GM12878 (cell line): ENCODE measurements around the gene EPS8. TPM values are rescaled to one million over a fixed set of nuclear protein-coding genes. Genes with fewer than 3 reads are reported as not detected.

Source experiments
- ATAC-seq: fragments of 200-7000 bp; cut with Tn5 transposase; 3 replicates; pipeline ENCODE4 v1.9.1; 2020; ENCODE audit warnings: mild to moderate bottlenecking, moderate library complexity
- BruUV-seq: library from RNA; stranded (reverse); fragments of 400-500 nt; replicated peaks from 2 replicates; lab custom pipeline; 2021; lab: Mats Ljungman, UMichigan
- CTCF ChIA-PET: fragments of 300-600 bp; sonication (Branson Sonifier 250); formaldehyde crosslinking; extraction: SDS; loops from one replicate; lab custom pipeline; 2021; ENCODE audit warnings: inconsistent platforms; lab: Yijun Ruan, JAX
- POLR2A ChIA-PET: fragments of 350-600 bp; formaldehyde crosslinking; extraction: SDS; loops from one replicate; lab custom pipeline; 2021; ENCODE audit warnings: inconsistent platforms; lab: Charles Lee
- RAD21 ChIA-PET: fragments of 300-600 bp; sonication (Branson Sonifier 250); formaldehyde crosslinking; loops from one replicate; lab custom pipeline; 2023; ENCODE audit warnings: antibody characterized with exemption; ENCODE audit not compliant: unreplicated experiment; lab: Charles Lee
- SMC1A ChIA-PET: fragments of 300-600 bp; sonication (Branson Sonifier 250); formaldehyde crosslinking; loops from one replicate; lab custom pipeline; 2023; ENCODE audit not compliant: unreplicated experiment, uncharacterized antibody; lab: Charles Lee
- DNase-seq: peaks from one replicate; pipeline ENCODE4 v3.0.0-alpha.2; 2011; ENCODE audit warnings: low read depth, low spot score
- FAIRE-seq: peaks from 3 replicates; lab custom pipeline; 2011; peaks lifted over from hg19 to GRCh38; lab: Jason Lieb, UNC
- H2AFZ ChIP-seq: 2 replicates; pipeline ENCODE4 v1.6.0; 2011; ENCODE audit warnings: low read depth, low read length, control low read depth; ENCODE audit not compliant: control insufficient read depth
- H3K27ac ChIP-seq: 2 replicates; pipeline ENCODE4 v1.5.1; 2011; ENCODE audit warnings: control low read depth; ENCODE audit not compliant: control insufficient read depth, insufficient read depth
- H3K27me3 ChIP-seq, 2 experiments: replicated peaks in 1 of 2; 2 replicates each; pipeline versions ENCODE4 v1.6.0 to v1.6.1; 2011; ENCODE audit warnings: low read length in 1 of 2; ENCODE audit not compliant: control insufficient read depth in 2 of 2, insufficient read depth in 2 of 2
- H3K36me3 ChIP-seq, 2 experiments: 2 replicates each; pipeline ENCODE4 v1.5.1; 2011; ENCODE audit warnings: low read length in 1 of 2; ENCODE audit not compliant: control insufficient read depth in 2 of 2, insufficient read depth in 2 of 2
- H3K4me1 ChIP-seq: 2 replicates; pipeline ENCODE4 v1.6.1; 2011; ENCODE audit warnings: mild to moderate bottlenecking, low read length, moderate library complexity, mixed read lengths; ENCODE audit not compliant: control insufficient read depth, insufficient read depth
- H3K4me2 ChIP-seq: 2 replicates; pipeline ENCODE4 v1.6.0; 2011; ENCODE audit warnings: control low read depth; ENCODE audit not compliant: control insufficient read depth, insufficient read depth
- H3K4me3 ChIP-seq: fragments of 200-600 bp; sonication (generic); 2 replicates; pipeline ENCODE4 v1.5.1; 2016
- H3K79me2 ChIP-seq: 2 replicates; pipeline ENCODE4 v1.6.0; 2011; ENCODE audit warnings: low read length; ENCODE audit not compliant: control insufficient read depth, insufficient read depth
- H3K9ac ChIP-seq: 2 replicates; pipeline ENCODE4 v1.8.0; 2011; ENCODE audit warnings: low read length, control low read depth, mixed read lengths; ENCODE audit not compliant: control insufficient read depth, insufficient read depth
- H3K9me3 ChIP-seq: replicated peaks from 3 replicates; pipeline ENCODE4 v1.5.1; 2011; ENCODE audit warnings: mild to moderate bottlenecking, low read length; ENCODE audit not compliant: control insufficient read depth, insufficient read depth
- H4K20me1 ChIP-seq: 2 replicates; pipeline ENCODE4 v1.6.0; 2011; ENCODE audit not compliant: control insufficient read depth, insufficient read depth
- CEBPZ ChIP-seq: fragments of 150-350 bp; IDR thresholded peaks from 2 replicates; pipeline ENCODE4 v1.6.1; 2016; ENCODE audit warnings: low read depth, low read length
- EZH2 ChIP-seq: IDR thresholded peaks from 2 replicates; pipeline ENCODE4 v1.6.1; 2012; ENCODE audit warnings: low read depth, mild to moderate bottlenecking, control low read depth, inconsistent platforms, low read length, borderline replicate concordance; ENCODE audit not compliant: control insufficient read depth
- GABPA ChIP-seq: IDR thresholded peaks from 2 replicates; pipeline ENCODE4 v1.6.1; 2014; ENCODE audit warnings: antibody characterized with exemption, low read depth, mild to moderate bottlenecking, inconsistent platforms
- IRF3 ChIP-seq: fragments of 450-650 bp; IDR thresholded peaks from 2 replicates; pipeline ENCODE4 v1.6.1; 2014; ENCODE audit warnings: mild to moderate bottlenecking
- JUNB ChIP-seq: IDR thresholded peaks from 2 replicates; pipeline ENCODE4 v1.6.1; 2016; ENCODE audit warnings: antibody characterized with exemption, mild to moderate bottlenecking
- MTA2 ChIP-seq: fragments of 450-650 bp; IDR thresholded peaks from 2 replicates; pipeline ENCODE4 v1.6.1; 2016; ENCODE audit warnings: low read depth, mild to moderate bottlenecking, moderate library complexity
- NRF1 ChIP-seq: conservative IDR thresholded peaks from 2 replicates; pipeline ENCODE4 v1.6.1; 2011; ENCODE audit warnings: mild to moderate bottlenecking, low read depth, low read length, improper control_type of control experiment
- POLR2AphosphoS5 ChIP-seq: IDR thresholded peaks from 2 replicates; pipeline ENCODE4 v1.6.1; 2011; ENCODE audit warnings: mild to moderate bottlenecking, low read length, inconsistent platforms
- SMAD1 ChIP-seq: fragments of 450-650 bp; IDR thresholded peaks from 2 replicates; pipeline ENCODE4 v1.6.1; 2018; ENCODE audit warnings: mild to moderate bottlenecking, low read depth; ENCODE audit not compliant: partially characterized antibody
- SREBF1 ChIP-seq: IDR thresholded peaks from 2 replicates; pipeline ENCODE4 v1.6.1; 2012; ENCODE audit warnings: mild to moderate bottlenecking, low read length
- STAT1 ChIP-seq: fragments of 450-650 bp; conservative IDR thresholded peaks from 2 replicates; pipeline ENCODE4 v1.6.1; 2014; ENCODE audit warnings: antibody characterized with exemption, mild to moderate bottlenecking
- SUZ12 ChIP-seq: fragments of 200-600 bp; sonication (generic); IDR thresholded peaks from one replicate; pipeline ENCODE4 v1.6.1; 2018; ENCODE audit warnings: antibody characterized with exemption, mild to moderate bottlenecking; ENCODE audit not compliant: unreplicated experiment
- TAF1 ChIP-seq: IDR thresholded peaks from 2 replicates; pipeline ENCODE4 v1.6.1; 2011; ENCODE audit warnings: mild to moderate bottlenecking, low read depth, low read length, borderline replicate concordance
- TARDBP ChIP-seq: IDR thresholded peaks from 2 replicates; pipeline ENCODE4 v1.6.1; 2016; ENCODE audit warnings: borderline replicate concordance
- USF1 ChIP-seq: IDR thresholded peaks from 2 replicates; pipeline ENCODE4 v1.6.1; 2011; ENCODE audit warnings: borderline replicate concordance, low read depth, mild to moderate bottlenecking, moderate library complexity, mixed read lengths, low read length; ENCODE audit not compliant: insufficient read depth; ENCODE audit errors: extremely low read length
- ZNF217 ChIP-seq: fragments of 450-650 bp; IDR thresholded peaks from 2 replicates; pipeline ENCODE4 v1.6.1; 2017; ENCODE audit warnings: antibody characterized with exemption, mild to moderate bottlenecking
- ZSCAN29 ChIP-seq: fragments of 450-650 bp; IDR thresholded peaks from 2 replicates; pipeline ENCODE4 v1.6.1; 2017; ENCODE audit warnings: mild to moderate bottlenecking, moderate library complexity
- WGBS: methylation state at CpG from one replicate; pipeline ENCODE4 v1.1.6; 2016; ENCODE audit warnings: low lambda C conversion rate; ENCODE audit not compliant: insufficient replicate concordance, insufficient coverage; ENCODE audit errors: missing lambda C conversion rate; 5-methylcytosine and 5-hydroxymethylcytosine counted together
- in situ Hi-C: fragments of 300-500 bp; cut with MboI; formaldehyde crosslinking; loops from 9 replicates; pipeline ENCODE4 v1.14.3; 2018; ENCODE audit warnings: mixed read lengths
- intact Hi-C: fragments of 100-400 bp; cut with micrococcal nuclease; formaldehyde crosslinking; loops from one replicate; pipeline ENCODE4 v1.14.2; 2022; ENCODE audit not compliant: unreplicated experiment
- polyA plus RNA-seq, 11 experiments: library from polyadenylated mRNA; depleted of rRNA in 4 of 11; unstranded in 6 of 11; stranded (reverse) in 5 of 11; fragments of >200 nt; fragmentation: Nextera tagmentation in 4 of 11; fragmentation: Illumina TruSeq in 1 of 11; extraction: Ambion mirVana in 4 of 11; extraction: Trizol in 1 of 11; gene quantifications; 1 replicate in 1 of 11; 2 replicates in 10 of 11; pipeline versions ENCODE4 v1.2.1 to v1.2.3, GENCODE V29; 2011 to 2016; ENCODE audit warnings: inconsistent platforms in 2 of 11, missing spikeins in 2 of 11, low read depth in 1 of 11
- total RNA-seq, 4 experiments: library from RNA; depleted of rRNA in 3 of 4; stranded (reverse); fragments of >200 nt in 3 of 4; fragmentation: Illumina TruSeq in 1 of 4; extraction: Trizol in 1 of 4; gene quantifications; 2 replicates each; pipeline versions ENCODE4 v1.2.1 to v1.2.3, GENCODE V29; 2013 to 2021
- TF ChIP-seq, protein P1 (sequence below): fragments of 450-650 bp; IDR thresholded peaks from 2 replicates; pipeline ENCODE4 v1.6.1; 2017; ENCODE audit warnings: mild to moderate bottlenecking, low read depth, inconsistent platforms; ENCODE audit not compliant: poor library complexity, severe bottlenecking

Gene EPS8
- total and polyA plus RNA-seq, 10 of the 15 experiments (the other 5 are each of a cell fraction or from before 2014, with no cell fraction given) = 1.3 to 127 (median 3.4) TPM

DNA sequence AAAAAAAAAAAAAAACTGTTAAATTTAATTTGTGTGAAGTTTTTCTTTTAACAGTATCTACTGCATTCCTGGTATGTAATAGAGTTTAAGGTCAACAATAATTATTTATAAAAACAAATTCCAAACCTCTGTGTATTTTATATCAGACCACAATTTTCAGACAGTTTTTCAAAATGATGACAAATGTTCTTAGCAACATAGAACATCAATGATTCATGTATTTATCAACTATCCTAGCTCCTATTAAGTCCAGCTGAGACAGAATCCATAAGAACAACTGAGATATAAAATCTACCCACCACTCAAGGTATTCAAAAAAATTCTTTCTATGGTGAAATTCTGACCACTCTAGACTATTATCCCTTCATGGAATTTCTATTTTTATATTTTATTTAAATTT lies 144.5 kb downstream of the EPS8 start (continued):
- TF ChIP-seq MTA2 (no peak), IRF3 (no peak)

- Histone ChIP-seq H3K9me3 (no peaks in the 10 kb centered on the region), H3K27me3 (no peaks in the 10 kb centered on the region), H3K4me3 (no peak overlapping the region), H2AFZ (no peak overlapping the region), H3K27ac (no peak overlapping the region), H3K4me2 (no peak overlapping the region), H3K79me2 (no peaks in the 10 kb centered on the region), H3K9ac (no peak overlapping the region), H3K36me3 (no peaks in the 10 kb centered on the region), H4K20me1 (no peaks in the 10 kb centered on the region), H3K4me1 (no peaks in the 10 kb centered on the region)
- no TSS peak for BruUV-seq
- DNase-seq (no peak), ATAC-seq (no peak), FAIRE-seq (no peak)
- intact Hi-C loops (no loop called here), in situ Hi-C loops (no loop called here)
- POLR2A ChIA-PET = no interaction called here
- SMC1A ChIA-PET = no interaction called here
- RAD21 ChIA-PET = no interaction called here
- TF ChIP-seq STAT1 (no peak), EZH2 (no peak), SMAD1 (no peak), NRF1 (no peak), SUZ12 (no peak), ZNF217 (no peak), USF1 (no peak), JUNB (no peak), TARDBP (no peak), CEBPZ (no peak), GABPA (no peak), TAF1 (no peak), POLR2AphosphoS5 (no peak), ZSCAN29 (no peak), SREBF1 (no peak)
- TF ChIP-seq, protein P1, sequence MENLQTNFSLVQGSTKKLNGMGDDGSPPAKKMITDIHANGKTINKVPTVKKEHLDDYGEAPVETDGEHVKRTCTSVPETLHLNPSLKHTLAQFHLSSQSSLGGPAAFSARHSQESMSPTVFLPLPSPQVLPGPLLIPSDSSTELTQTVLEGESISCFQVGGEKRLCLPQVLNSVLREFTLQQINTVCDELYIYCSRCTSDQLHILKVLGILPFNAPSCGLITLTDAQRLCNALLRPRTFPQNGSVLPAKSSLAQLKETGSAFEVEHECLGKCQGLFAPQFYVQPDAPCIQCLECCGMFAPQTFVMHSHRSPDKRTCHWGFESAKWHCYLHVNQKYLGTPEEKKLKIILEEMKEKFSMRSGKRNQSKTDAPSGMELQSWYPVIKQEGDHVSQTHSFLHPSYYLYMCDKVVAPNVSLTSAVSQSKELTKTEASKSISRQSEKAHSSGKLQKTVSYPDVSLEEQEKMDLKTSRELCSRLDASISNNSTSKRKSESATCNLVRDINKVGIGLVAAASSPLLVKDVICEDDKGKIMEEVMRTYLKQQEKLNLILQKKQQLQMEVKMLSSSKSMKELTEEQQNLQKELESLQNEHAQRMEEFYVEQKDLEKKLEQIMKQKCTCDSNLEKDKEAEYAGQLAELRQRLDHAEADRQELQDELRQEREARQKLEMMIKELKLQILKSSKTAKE = no peak
- WGBS = 52% methylated on average over 3 of the region's 3 CpGs
- CTCF ChIA-PET = interaction anchor here (1.1 kb wide), 1 partner anchor 220 kb away, joined by 3 read pairs; no protein-coding TSS in a partner anchor
Measured at GRCh38 chr12:15638231-15638630, 151.0 kb downstream of the EPS8 start.
